CD4-positive, alpha-beta T cell (primary cell): Measurements from ENCODE around the gene ORMDL3. TPM values are rescaled to one million over a fixed set of nuclear protein-coding genes. Genes with fewer than 3 reads are reported as not detected.

Experiments used
- ATAC-seq: fragments of 200-7000 bp; cut with Tn5 transposase; one replicate; pipeline ENCODE4 v1.10.0; 2022; ENCODE audit warnings: mild to moderate bottlenecking; ENCODE audit not compliant: poor library complexity
- CTCF ChIA-PET: fragments of 350-600 bp; sonication (Branson Sonifier 250); formaldehyde crosslinking; loops from one replicate; lab custom pipeline; 2021; ENCODE audit warnings: antibody characterized with exemption, inconsistent platforms; lab: Charles Lee
- POLR2A ChIA-PET: fragments of 350-600 bp; sonication (Branson Sonifier 250); formaldehyde crosslinking; loops from one replicate; lab custom pipeline; 2021; ENCODE audit warnings: antibody characterized with exemption, inconsistent platforms; lab: Charles Lee
- DNase-seq, 14 experiments: peaks; one replicate each; pipeline ENCODE4 v3.0.0-alpha.2; 2013 to 2020; ENCODE audit warnings: mixed read lengths in 2 of 14
- H3K27ac ChIP-seq, 2 donors: one replicate each; pipeline versions ENCODE4 v1.5.1 to v1.7.0; 2013; ENCODE audit warnings: low read length in 2 of 2, low read depth in 1 of 2, mild to moderate bottlenecking in 1 of 2
- H3K27me3 ChIP-seq, 2 experiments: 1 replicate in 1 of 2; 2 replicates in 1 of 2; pipeline versions ENCODE4 v1.6.1 to v1.7.0; 2013; ENCODE audit warnings: low read length in 2 of 2, control low read depth in 1 of 2, mild to moderate bottlenecking in 1 of 2, moderate library complexity in 1 of 2; ENCODE audit not compliant: insufficient read depth in 2 of 2, control insufficient read depth in 1 of 2
- H3K36me3 ChIP-seq: one replicate; pipeline ENCODE4 v1.6.1; 2013; ENCODE audit warnings: low read length, control low read depth; ENCODE audit not compliant: insufficient read depth
- H3K4me1 ChIP-seq: one replicate; pipeline ENCODE4 v1.6.1; 2013; ENCODE audit warnings: low read length, control low read depth; ENCODE audit not compliant: insufficient read depth
- H3K4me3 ChIP-seq: one replicate; pipeline ENCODE4 v1.5.1; 2013; ENCODE audit warnings: mild to moderate bottlenecking, low read length, moderate library complexity
- H3K9me3 ChIP-seq, 2 experiments: 1 replicate in 1 of 2; 2 replicates in 1 of 2; pipeline versions ENCODE4 v1.6.1 to v1.7.0; 2013; ENCODE audit warnings: low read length in 2 of 2, mild to moderate bottlenecking in 2 of 2, control low read depth in 1 of 2, moderate library complexity in 1 of 2; ENCODE audit not compliant: control insufficient read depth in 1 of 2, insufficient read depth in 1 of 2
- H3K27ac Mint-ChIP-seq: one replicate; pipeline ENCODE4 v1.8.0; 2020; ENCODE audit warnings: mixed read lengths
- H3K27me3 Mint-ChIP-seq: one replicate; pipeline ENCODE4 v1.8.0; 2021; ENCODE audit warnings: mixed read lengths
- H3K36me3 Mint-ChIP-seq: one replicate; pipeline ENCODE4 v1.8.0; 2021; ENCODE audit warnings: low read depth, mixed read lengths
- H3K4me1 Mint-ChIP-seq: one replicate; pipeline ENCODE4 v1.8.0; 2021; ENCODE audit warnings: low read depth, mixed read lengths
- H3K4me3 Mint-ChIP-seq: one replicate; pipeline ENCODE4 v1.8.0; 2020; ENCODE audit warnings: mild to moderate bottlenecking, mixed read lengths
- H3K9me3 Mint-ChIP-seq: one replicate; pipeline ENCODE4 v1.8.0; 2020; ENCODE audit warnings: mixed read lengths
- CTCF ChIP-seq: fragments of 200-600 bp; IDR thresholded peaks from one replicate; pipeline ENCODE4 v1.8.0; 2022; ENCODE audit warnings: antibody characterized with exemption, mild to moderate bottlenecking
- intact Hi-C, 2 experiments: fragments of 100-400 bp; cut with DNase I in 1 of 2; cut with micrococcal nuclease in 1 of 2; formaldehyde crosslinking; loops; one replicate each; pipeline versions ENCODE4 v1.15.1 to v1.9.0; 2023 to 2025; cut with DNase I, micrococcal nuclease
- total RNA-seq, 174 experiments: library from RNA in 2 of 174; stranded (reverse) in 2 of 174; gene quantifications; one replicate each; pipeline ENCODE4 v1.2.3 and lab custom pipeline; 2021 to 2026

ORMDL3 gene
- total RNA-seq, 2 experiments from 2014 or later: 103 to 105 TPM

GRCh38 chr17:39937447-39937846 is 10.0 kb upstream of the ORMDL3 start:
- Mint-ChIP-seq H3K4me1 (peaks cover 11% of the 10 kb centered on the region), H3K27ac (no peak overlapping the region), H3K4me3 (no peak overlapping the region), H3K36me3 (no peaks in the 10 kb centered on the region), H3K9me3 (no peaks in the 10 kb centered on the region), H3K27me3 (no peaks in the 10 kb centered on the region)
- ATAC-seq (no peak), DNase-seq (no peak)
- Histone ChIP-seq H3K4me3 (no peak overlapping the region), H3K4me1 (peaks cover 10% of the 10 kb centered on the region), H3K27me3 (no peaks in the 10 kb centered on the region), H3K27ac (no peak overlapping the region), H3K36me3 (no peaks in the 10 kb centered on the region), H3K9me3 (no peaks in the 10 kb centered on the region)
- intact Hi-C loops: no loop called here
- no peak for TF ChIP-seq CTCF
- ChIA-PET CTCF (no interaction called here), POLR2A (no interaction called here)

GRCh38 chr17:39935909-39936308 is 8.5 kb upstream of the ORMDL3 start:
- H3K27me3 ChIP-seq: no peaks in the 10 kb centered on the region
- no peak overlapping the region for H3K27ac Mint-ChIP-seq
- ChIA-PET POLR2A (no interaction called here), CTCF (no interaction called here)
- H3K27me3 Mint-ChIP-seq: no peaks in the 10 kb centered on the region
- no peaks in the 10 kb centered on the region for H3K9me3 Mint-ChIP-seq
- H3K36me3 ChIP-seq: no peaks in the 10 kb centered on the region
- no peak overlapping the region for H3K4me3 ChIP-seq
- DNase-seq (no peak), ATAC-seq (no peak)
- H3K9me3 ChIP-seq: no peaks in the 10 kb centered on the region
- no peak overlapping the region for H3K4me3 Mint-ChIP-seq
- H3K36me3 Mint-ChIP-seq: no peaks in the 10 kb centered on the region
- peaks cover 11% of the 10 kb centered on the region for H3K4me1 Mint-ChIP-seq
- no peak for TF ChIP-seq CTCF
- H3K27ac ChIP-seq: no peak overlapping the region
- intact Hi-C loops: no loop called here
- H3K4me1 ChIP-seq: peaks cover 10% of the 10 kb centered on the region

GRCh38 chr17:39934324-39934723 is 6.9 kb upstream of the ORMDL3 start:
- no peak for TF ChIP-seq CTCF
- Mint-ChIP-seq H3K36me3 (no peaks in the 10 kb centered on the region), H3K9me3 (no peaks in the 10 kb centered on the region), H3K4me1 (peaks cover 3% of the 10 kb centered on the region), H3K4me3 (no peak overlapping the region), H3K27ac (no peak overlapping the region), H3K27me3 (no peaks in the 10 kb centered on the region)
- CTCF ChIA-PET: no interaction called here
- POLR2A ChIA-PET: no interaction called here
- DNase-seq (no peak), ATAC-seq (no peak)
- no peak overlapping the region for H3K27ac ChIP-seq
- H3K4me1 ChIP-seq: no peaks in the 10 kb centered on the region
- H3K36me3 ChIP-seq: no peaks in the 10 kb centered on the region
- intact Hi-C loops: no loop called here
- H3K4me3 ChIP-seq: no peak overlapping the region
- H3K27me3 ChIP-seq: no peaks in the 10 kb centered on the region
- no peaks in the 10 kb centered on the region for H3K9me3 ChIP-seq
